Measurements from ENCODE around the gene G2E3.
"Not testable (repeated sequence)": the region's sequence is repeated elsewhere in the genome, so short reads cannot be mapped to it uniquely, and the experiment has no call there.

Gene G2E3

DNA sequence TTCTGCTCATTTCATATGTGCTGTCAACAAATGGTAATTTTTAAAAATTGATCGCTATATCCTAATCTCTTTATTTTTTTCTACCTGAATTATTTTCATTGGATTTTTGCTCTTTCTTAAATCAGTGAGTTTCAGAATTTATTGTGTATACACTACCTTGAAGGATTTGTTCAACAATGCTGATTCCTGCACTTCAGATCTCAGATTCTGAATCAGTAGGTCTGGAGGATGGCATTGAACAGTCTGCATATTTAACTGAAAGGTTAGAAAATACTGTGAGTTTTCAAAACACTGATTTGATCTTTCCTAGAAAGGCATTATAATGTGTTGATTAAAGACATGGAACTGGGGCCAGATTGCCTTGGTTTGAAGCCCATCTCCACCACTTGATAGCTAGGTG lies 1.6 kb downstream of the G2E3 start:
- DNase-seq = no peak

DNA sequence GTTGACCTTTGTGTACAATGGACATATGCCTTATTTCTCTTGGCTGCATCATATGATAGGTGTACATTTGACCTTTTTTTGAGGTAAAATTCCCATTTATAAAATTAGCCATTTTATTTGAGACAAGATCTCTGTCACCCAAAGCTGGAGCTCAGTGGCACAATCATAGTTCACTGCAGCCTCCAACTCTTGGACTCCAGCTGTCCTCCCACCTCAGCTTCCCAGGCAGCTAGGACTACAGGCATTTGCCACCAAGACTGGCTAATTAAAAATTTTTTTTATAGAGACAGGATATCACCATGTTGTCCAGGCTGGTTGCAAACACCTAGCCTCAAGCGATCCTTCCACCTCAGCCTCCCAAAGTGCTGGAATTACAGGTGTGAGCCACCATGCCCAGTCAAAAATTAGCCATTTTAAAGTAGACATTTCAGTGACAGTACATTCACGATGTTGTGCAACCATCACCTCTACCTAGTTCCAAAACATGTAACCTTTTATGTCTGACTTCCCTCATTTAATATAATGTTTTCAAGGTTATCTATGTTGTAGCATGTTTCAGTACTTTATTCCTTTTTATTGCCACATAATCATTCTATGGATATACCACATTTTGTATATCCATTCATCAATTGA lies 5.4 kb downstream of the G2E3 start:
- DNase-seq = no peak

- DNase-seq = no peak
These were observed 5.9 kb downstream of the G2E3 start for GRCh38 chr14:30564868-30565248.

DNA sequence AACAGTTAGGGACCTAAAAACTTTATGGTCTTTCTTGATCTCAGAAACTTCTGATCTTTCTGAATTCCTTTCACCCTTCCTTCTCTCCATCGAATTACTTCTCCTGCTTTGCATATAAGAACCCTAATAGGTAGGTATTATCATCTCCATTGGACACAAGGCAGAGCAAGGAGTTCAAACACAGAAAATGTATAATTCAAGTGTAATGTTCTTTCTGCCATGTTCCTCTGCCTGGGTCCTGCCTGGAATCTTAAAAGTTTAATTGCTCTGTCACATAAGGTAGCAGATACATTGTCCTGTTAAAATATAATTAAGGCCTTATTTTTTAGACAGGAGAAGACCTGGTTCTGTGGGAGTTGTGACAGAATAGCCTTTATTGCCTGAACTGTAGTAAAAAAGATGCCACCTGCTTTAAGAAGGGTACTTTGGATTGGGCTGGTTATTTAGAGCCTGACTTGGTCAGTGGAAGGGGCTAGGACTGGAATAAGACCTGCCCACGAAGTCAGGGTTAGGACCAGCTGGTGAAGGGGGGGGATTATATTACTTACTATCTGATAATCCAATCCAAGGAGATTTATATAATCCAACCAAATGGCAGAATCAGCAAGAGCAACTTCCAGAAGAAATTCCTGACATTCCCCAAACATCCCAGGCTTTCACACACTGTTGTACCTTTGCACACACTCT lies 10.4 kb downstream of the G2E3 start:
- DNase-seq = no peak

DNA sequence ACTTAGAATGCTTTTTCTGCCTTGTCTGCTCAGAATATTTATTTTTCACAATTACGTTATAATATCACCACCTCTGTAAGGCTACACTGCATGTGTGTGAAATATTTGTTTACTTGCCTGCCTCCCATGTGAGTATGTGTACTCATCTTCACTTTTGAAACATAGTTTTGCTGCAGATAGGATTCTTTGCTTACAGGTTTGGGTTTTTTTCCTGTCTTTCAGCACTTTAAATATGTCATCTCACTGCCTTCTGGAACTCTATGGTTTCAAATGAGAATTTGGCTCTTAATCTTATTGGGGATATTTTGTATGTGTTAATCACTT lies 10.9 kb downstream of the G2E3 start:
- DNase-seq = no peak

- DNase-seq = no peak
These were observed 13.3 kb downstream of the G2E3 start for GRCh38 chr14:30572237-30572636.

GRCh38 chr14:30572771-30573170 lies 13.8 kb downstream of the G2E3 start:
- no peak for DNase-seq

DNA sequence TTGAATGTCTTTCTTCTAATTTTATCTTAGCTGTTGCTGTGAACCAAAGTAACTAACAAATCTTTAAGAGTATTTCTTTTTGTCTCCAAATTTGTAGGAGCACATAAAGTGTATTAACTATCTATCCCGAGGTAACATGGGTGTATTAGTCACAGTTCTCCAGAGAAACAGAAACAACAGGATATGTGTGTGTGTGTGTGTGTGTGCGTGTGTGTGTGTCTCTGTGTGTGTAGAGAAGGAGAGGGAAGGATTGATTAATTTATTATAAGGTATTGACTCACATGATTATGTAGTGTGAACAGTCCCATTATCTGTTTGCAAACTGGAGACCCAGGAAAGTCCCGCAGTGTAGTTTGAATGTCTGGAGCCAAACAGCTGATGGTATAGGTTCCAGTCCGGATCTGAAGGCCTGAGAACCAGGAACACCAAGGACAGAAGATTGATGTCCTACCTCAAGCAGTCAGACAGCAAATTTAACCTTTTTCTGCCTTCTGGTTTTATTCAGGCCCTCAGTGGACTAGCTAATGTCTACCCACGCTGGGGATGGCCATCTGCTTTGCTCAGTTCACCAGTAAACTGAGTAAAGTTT lies 14.4 kb downstream of the G2E3 start:
- no peak for DNase-seq

- no peak for DNase-seq
These were observed 15.0 kb downstream of the G2E3 start for GRCh38 chr14:30573966-30574365.

DNA sequence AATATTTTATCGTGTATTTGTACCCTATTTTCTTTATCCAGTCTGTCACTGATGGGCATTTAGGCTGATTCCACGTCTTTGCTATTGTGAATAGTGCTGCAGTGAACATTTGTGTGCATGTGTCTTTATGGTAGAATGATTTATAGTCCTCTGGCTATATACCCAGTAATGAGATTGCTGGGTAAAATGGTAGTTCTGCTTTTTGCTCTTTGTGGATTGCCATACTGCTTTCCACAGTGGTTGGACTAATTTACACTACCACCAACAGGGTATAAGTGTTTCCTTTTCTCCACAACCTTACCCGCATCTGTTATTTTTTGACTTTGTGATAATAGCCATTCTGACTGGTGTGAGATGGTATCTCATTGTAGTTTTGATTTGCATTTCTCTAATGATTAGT lies 15.8 kb downstream of the G2E3 start:
- not testable (repeated sequence) for DNase-seq

GRCh38 chr14:30576333-30576732 lies 17.4 kb downstream of the G2E3 start:
- not testable (repeated sequence) for DNase-seq

- DNase-seq = no peak
These were observed 21.8 kb downstream of the G2E3 start for GRCh38 chr14:30580616-30581282.

DNA sequence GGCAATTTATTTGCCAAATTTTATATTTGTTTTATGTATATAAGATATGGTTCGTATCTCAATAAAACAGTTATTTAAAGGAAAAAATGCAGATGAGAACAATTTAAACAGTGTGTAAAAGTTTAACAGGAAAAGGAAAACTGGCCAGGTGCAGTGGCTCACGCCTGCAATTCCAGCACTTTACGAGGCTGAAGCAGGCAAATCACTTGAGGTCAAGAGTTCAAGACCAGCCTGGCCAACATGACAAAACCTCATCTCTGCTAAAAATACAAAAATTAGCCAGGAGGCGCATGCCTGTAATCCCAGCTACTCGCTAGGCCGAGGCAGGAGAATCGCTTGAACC lies 22.3 kb downstream of the G2E3 start:
- DNase-seq = no peak

GRCh38 chr14:30582376-30582775 lies 23.4 kb downstream of the G2E3 start:
- DNase-seq = no peak

DNA sequence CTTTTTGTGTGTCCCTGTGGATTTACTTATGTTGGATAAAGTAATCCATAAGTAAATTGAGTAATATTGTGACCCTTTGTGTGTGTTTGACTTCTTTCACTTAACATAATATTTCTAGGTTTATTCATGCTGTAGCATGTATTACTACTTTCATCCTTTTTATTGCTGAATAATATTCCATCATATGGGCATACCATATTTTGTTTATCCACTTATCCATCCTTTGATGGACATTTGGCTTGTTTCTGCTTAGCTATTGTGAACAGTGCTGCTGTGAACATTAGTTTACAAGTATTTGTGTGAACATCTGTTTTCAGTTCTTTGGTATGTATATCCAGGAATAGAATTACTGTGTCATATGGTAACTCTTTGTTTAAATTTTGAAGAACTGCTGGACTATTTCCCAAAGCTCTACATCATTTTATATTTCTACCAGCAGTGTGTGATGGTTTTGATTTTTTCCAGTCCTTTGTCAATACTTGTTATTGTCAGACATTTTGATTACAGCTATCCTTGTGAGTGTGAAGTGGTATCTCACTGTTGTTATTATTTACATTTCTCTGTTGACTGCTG lies 25.2 kb downstream of the G2E3 start:
- DNase-seq = no peak

- no peak for DNase-seq
These were observed 26.2 kb downstream of the G2E3 start for GRCh38 chr14:30585204-30585603.

DNA sequence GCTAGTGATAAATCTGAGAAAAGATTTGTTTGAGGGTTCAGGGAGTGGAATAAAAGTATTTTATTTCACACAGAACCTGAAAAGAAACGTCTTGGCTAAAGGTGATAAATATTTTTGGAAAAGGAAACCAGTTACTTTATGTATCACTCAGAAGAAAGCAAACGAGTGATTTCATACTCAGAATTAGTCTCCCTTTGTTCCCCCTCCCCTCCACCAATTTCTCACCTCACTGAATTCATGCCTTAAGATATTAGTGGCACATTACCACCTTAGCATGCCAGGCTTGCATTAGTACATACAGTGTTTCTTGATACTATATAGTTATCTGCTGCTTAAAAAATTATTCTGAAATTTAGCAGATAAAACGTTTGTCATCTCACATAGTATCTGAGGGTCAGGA lies 28.2 kb downstream of the G2E3 start:
- no peak for DNase-seq

GRCh38 chr14:30588873-30589272 lies 29.9 kb downstream of the G2E3 start:
- no peak for DNase-seq

DNA sequence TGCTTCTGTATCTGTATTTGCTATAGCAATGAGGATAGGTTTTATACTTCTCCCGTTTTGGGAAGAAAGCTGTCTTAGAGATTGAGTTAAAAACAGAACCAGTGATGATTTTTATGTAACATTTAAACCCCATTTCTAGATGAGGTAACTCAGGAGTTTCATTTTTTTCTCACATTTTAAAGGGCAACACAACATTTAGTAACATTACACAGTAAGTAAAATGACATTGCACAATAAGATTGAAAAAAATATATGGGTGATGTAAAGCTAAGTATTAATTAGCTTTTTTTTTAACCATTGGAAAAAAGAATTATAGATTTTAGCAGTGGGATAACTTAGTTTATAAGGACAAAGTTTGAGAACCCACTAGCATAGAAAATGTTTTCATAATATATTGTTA lies 38.0 kb downstream of the G2E3 start:
- no peak for DNase-seq

GRCh38 chr14:30597504-30597903 lies 38.5 kb downstream of the G2E3 start:
- DNase-seq = no peak

GRCh38 chr14:30600922-30601918 lies 42.3 kb downstream of the G2E3 start:
- no peak for DNase-seq

- no peak for DNase-seq
These were observed 44.4 kb downstream of the G2E3 start for GRCh38 chr14:30603402-30603801.

- not testable (repeated sequence) for DNase-seq
These were observed 45.7 kb downstream of the G2E3 start for GRCh38 chr14:30604696-30605095.

Data from CD4-positive, alpha-beta T cell treated with Interleukin-17A for 1 hour (primary cell).